Spleen (tissue), 7 donors: ENCODE results near the gene VAMP8.

Experiments
- POLR2A ChIP-seq, 3 donors: fragments of 450-650 bp; IDR thresholded peaks; one replicate each; pipeline ENCODE4 v1.5.1; 2017; ENCODE audit warnings: antibody characterized with exemption in 3 of 3, mild to moderate bottlenecking in 1 of 3
- TF ChIP-seq, protein P1 (sequence below), 11 experiments: fragments of 200-600 bp in 7 of 11; fragments of 450-650 bp in 4 of 11; sonication (generic) in 4 of 11; IDR thresholded peaks in 8 of 11; conservative IDR thresholded peaks in 3 of 11; 1 replicate in 7 of 11; 2 replicates in 4 of 11; pipeline versions ENCODE4 v1.4.0 to v1.8.0; 2016 to 2021; ENCODE audit warnings: antibody characterized with exemption in 11 of 11, inconsistent platforms in 4 of 11, mild to moderate bottlenecking in 1 of 11
- donor health status: DM: no; HTN: no; CAD: no; lungs with moderate emphysema.
- donor health status: DM: no; HTN: no; CAD: no.
- donor health status: DM: no; HTN: no; CAD: no.

DNA sequence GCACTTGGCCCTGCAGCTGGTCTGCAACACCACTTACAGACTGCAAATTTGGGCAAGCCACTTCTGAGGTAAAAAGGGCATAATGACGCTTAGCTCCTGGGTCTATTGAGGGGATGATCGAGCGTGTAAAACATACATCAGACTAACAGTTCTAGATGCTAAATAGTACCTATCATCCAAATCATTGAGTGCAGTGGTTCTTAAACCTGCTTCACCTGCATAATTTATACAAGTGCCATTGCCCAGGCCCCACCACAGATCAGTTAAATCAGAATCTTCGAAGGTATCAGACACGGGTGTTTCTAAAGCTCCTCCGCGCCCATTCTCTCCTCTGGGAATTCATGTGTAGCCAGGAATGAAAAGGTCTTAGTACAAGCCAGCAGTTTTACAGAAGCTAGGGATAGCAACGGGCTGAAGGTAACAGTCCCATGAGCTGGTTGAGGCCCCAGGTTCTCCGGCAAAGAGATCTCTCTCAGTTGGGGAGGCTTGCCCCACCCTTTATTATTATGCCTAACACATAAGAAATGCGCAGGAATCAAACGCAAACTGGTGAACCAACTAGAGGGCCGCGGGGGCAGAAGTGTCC, 17.4 kb downstream of the VAMP8 start:
- no peak for TF ChIP-seq POLR2A (IDR thresholded peaks at IDR 0.05)
- TF ChIP-seq, protein P1, sequence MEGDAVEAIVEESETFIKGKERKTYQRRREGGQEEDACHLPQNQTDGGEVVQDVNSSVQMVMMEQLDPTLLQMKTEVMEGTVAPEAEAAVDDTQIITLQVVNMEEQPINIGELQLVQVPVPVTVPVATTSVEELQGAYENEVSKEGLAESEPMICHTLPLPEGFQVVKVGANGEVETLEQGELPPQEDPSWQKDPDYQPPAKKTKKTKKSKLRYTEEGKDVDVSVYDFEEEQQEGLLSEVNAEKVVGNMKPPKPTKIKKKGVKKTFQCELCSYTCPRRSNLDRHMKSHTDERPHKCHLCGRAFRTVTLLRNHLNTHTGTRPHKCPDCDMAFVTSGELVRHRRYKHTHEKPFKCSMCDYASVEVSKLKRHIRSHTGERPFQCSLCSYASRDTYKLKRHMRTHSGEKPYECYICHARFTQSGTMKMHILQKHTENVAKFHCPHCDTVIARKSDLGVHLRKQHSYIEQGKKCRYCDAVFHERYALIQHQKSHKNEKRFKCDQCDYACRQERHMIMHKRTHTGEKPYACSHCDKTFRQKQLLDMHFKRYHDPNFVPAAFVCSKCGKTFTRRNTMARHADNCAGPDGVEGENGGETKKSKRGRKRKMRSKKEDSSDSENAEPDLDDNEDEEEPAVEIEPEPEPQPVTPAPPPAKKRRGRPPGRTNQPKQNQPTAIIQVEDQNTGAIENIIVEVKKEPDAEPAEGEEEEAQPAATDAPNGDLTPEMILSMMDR (IDR thresholded peaks at IDR 0.05 in 8 of 11, conservative IDR thresholded peaks at IDR 0.05 in 3 of 11), result no peak
